RCC 7860 (cell line): ENCODE data around the gene ZAR1.
A peak's percentile ranks its signal among the peaks of the same experiment; 100 is the strongest.
"Not testable (repeated sequence)": the region's sequence is repeated elsewhere in the genome, so short reads cannot be mapped to it uniquely, and the experiment has no call there.

ENCODE experiments used
- DNase-seq: peaks from one replicate; pipeline ENCODE4 v3.0.0-alpha.2; 2015; ENCODE audit warnings: low spot score
- FAIRE-seq: peaks from 2 replicates; lab custom pipeline; 2012; peaks lifted over from hg19 to GRCh38; lab: Jason Lieb, UNC

Gene ZAR1, protein sequence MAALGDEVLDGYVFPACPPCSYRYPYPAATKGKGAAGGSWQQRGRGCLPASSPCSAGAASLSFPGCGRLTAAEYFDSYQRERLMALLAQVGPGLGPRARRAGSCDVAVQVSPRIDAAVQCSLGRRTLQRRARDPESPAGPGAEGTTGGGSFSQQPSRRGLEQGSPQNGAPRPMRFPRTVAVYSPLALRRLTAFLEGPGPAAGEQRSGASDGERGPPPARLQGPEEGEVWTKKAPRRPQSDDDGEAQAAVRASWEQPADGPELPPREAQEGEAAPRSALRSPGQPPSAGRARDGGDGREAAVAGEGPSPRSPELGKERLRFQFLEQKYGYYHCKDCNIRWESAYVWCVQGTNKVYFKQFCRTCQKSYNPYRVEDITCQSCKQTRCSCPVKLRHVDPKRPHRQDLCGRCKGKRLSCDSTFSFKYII

DNA sequence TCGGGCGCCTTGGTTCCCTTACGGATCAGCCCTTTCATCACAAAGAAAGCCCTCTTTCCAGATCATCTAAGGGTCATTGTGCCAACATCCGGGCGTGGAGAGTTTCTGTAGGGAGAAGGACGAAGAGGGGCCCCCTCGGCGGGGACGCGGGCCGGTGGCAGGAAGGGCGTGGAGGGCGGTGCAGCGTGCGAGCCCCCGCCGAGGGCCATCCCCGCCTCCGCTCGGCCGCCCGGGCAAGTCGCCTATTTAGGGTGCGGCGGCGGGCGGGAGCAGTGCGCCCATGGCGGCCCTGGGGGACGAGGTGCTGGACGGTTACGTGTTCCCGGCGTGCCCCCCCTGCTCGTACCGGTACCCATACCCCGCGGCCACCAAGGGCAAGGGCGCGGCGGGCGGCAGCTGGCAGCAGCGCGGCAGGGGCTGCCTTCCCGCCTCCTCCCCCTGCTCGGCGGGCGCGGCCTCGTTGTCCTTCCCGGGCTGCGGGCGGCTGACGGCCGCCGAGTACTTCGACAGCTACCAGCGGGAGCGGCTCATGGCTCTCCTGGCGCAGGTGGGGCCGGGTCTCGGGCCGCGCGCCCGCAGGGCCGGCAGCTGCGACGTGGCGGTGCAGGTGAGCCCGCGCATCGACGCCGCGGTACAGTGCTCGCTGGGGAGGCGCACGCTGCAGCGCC is at the start of gene ZAR1:
ZAR1 (plus strand) TSS at position 241 of the 668 bp plus-strand sequence; CDS start at position 281, 40 bp downstream.
- no peak for FAIRE-seq
- DNase-seq, result no peak

DNA sequence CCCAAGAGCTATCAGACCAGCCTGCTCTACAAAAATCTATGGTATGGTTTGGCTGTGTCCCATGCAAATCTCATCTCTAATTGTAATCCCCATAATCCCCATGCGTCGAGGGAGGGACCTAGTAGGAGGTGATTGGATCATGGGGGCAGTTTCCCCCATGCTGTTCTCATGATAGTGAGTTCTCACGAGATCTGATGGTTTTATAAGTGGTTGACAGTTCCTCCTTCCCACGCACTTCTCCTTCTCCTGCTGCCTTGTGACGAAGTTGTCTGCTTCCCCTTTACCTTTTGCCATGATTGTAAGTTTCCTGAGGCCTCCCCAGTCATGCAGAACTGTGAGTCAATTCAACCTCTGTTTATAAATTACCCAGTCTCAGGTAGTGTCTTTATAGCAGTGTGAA is 49.1 kb upstream of the ZAR1 start:
- FAIRE-seq, DNase-seq: not testable (repeated sequence)

DNA sequence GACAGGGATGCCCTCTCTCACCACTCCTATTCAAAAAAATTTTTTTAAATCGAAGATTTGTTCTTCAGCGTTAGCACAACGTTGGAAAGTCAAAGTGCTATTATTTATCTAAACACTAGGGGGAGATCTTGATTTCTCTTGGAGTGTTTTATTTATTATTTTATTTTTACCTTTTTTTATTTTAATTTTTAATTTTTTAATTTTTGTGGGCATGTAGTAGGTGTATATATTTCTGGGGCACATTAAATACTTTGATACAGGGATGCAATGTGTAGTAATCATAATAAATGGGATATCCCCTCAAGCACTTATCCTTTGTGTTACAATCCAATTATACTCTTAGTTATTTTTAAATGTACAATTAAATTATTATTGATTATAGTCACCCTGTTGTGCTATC is 44.3 kb upstream of the ZAR1 start:
- FAIRE-seq, result peak; percentile 81
- no peak for DNase-seq

DNA sequence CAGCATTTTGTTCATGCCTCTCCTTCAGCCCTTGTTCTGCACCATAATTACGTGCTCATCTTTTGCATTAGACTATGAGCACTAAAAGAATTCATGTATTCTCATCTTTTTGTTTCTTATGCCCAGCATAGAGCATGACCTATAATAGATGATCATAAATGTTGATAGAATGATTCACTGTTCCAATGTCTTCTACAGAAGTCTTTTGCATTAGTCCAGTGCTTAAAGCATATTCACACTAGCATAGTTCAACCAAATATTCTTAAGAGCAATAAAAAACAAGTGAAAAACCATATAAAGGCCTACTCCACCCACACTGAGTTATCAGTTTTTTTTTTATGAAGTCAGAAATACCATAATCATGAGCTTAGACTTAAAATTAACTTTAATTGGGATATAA is 43.4 kb upstream of the ZAR1 start:
- no peak for DNase-seq
- FAIRE-seq, result no peak

DNA sequence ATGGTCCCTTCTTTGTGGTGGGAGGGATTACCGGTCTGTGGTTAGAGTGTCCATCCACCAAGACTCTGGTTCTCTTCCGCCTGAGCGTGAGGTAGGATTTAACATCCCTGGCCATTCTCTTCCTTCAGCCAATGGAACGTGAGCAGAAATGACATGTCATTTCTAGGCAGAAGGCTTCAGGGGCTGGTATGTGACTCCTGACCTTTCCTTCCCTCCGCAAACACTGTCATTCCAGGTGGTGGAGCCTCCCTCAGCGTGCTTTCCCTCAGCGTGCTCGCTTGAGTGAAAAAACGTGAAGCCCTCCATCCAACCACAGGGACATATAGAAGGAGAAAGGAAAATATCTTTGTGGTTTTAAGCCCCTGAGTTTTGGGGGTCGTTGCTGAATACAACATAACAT is 40.9 kb upstream of the ZAR1 start:
- FAIRE-seq (no peak), DNase-seq (no peak)

DNA sequence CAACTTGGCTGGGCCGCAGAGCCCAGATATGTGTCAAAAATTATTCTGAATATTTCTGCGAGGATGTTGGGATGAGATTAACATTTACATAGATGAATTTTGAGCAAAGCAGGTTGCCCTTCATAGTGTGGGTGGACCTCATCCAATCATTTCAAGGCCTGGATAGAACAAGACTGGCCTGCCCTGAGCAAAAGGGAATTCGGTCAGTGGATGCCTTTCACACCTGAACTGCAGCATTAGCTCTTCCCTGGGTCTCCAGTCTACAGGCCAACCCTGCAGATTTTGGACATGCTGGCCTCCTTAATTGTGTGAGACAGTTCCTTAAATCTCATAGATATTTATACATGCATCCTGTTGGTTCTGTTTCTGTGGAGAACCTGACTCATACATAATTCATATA is 39.3 kb upstream of the ZAR1 start:
- DNase-seq (no peak), FAIRE-seq (no peak)

DNA sequence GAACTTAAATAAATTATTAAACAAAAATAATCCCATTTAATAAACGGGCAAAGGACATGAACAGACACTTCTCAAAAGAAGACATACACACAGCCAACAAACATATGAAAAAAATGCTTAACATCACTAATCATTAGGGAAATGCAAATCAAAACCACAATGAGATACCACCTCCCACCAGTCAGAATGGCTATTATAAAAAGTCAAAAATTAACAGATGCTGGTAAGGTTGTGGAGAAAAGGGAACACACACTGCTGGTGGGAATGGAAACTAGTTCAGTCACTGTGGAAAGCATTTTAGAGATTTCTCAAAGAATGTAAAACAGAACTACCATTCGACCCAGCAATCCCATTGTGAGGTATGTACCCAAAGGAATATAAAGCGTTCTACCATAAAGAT is 38.4 kb upstream of the ZAR1 start:
- FAIRE-seq, DNase-seq: not testable (repeated sequence)

DNA sequence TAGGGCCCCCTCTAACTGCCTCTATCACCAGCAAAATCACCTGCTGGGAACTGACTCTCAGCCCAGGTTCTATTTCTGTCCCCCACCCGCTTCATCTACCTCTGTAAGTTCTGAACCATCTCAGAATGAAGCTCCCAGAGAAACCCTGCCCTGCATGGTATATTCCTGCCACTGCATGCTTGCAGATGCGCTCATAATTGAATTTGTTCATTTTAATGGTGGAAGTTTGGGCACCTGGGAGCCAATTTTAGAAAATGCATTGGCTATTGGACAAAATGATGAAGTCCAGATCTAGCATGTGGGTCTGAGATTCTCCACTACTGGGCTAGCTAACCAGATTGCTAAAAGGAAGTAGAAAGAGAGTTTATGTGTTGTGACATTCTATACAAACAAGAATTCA is 35.5 kb upstream of the ZAR1 start:
- DNase-seq, result no peak
- FAIRE-seq, result no peak

DNA sequence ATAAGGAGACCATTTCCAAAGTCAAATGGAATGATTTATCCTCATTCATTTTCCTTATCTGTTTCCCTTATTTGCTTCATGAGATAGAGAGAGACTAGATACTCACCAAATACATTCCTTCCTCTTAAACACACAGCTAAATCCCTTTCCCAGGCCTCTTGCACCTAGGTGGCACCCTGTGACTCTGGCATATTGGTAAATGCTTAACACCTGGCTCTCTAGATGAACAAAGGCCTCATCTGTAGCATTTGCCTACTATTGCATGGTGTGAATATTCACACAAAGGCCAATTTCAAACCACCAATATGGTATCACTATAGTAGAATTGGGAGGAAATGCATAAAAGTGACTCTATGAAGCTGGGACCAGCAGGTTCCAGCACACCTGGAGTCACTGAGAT is 29.1 kb upstream of the ZAR1 start:
- FAIRE-seq, result no peak
- no peak for DNase-seq

DNA sequence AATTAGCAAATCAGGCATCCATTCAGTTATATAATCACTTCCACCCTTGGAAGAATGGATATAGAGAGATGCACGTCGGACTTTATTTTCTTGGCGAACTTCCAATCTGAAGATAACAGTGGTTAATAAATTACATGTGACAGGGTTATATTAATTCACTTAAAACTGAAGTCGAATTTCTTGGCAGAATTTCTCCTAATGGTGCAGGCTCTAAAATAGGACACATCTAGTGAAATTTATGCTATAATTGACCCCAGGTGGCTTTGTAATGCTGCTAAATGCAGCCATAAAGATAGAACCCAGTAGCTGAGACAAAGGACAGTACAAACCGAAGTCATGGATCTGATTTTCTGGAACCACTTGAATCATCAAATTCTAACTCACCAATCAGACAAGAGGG is 27.7 kb upstream of the ZAR1 start:
- no peak for FAIRE-seq

DNA sequence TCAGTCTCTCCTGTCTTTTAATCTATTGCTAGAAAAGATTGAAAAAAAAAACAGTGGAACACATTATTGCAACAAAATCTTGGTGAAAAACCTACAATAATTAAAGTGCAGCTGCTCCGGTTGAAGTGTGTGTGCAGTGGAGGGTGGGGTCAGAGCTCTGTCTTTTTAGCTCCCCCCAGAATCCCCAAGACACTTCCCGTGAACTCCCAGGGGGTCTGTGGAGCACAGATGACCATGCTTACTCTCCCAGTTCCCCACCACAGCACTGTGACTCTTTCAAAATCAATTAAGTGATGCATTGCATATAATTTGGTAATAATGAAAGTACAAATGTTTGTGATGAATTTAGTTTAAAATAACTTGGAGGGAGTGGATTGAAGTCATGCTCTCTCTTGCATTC is 22.6 kb upstream of the ZAR1 start:
- no peak for DNase-seq
- FAIRE-seq, result no peak

More for the DNA sequence above, 27.7 kb upstream of the ZAR1 start:
- DNase-seq, result no peak

DNA sequence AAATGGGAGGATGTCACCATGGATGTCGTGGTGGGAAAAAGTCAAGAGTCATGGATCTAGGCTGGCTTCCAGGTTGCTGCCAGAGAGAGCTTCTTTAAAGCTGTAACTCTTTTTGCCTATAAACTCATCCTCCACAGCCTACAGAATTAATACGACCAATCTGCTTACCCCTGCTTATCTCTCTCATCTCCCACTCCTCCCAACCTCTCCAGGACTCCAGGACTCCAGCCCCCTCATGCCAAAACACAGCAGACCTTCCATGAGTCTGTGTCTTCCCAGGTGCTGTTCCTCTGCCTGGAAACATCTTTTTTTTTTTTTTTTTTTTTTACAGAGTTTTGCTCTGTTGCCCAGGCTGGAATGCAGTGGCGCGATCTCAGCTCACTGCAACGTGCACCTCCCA is 22.2 kb upstream of the ZAR1 start:
- DNase-seq (no peak), FAIRE-seq (no peak)

DNA sequence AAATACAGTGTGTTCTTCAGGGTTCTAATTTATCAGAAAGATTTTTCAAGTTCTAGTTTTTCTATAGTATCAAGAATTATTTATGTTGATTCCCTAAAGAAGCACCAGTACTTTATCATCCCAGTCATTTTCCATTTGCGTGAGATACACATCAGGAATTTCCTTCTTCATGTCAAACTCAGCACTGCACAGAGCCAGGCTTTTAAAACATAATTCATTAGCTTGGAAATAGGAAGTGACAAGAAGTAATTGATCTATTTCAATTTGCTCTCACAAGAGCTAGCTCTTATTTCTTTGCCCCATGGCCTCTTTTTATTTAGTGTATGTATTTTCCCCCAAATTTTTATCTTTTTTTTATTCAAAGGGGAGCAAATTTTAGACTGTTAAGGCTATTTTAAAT is 19.9 kb upstream of the ZAR1 start:
- FAIRE-seq (no peak), DNase-seq (no peak)

DNA sequence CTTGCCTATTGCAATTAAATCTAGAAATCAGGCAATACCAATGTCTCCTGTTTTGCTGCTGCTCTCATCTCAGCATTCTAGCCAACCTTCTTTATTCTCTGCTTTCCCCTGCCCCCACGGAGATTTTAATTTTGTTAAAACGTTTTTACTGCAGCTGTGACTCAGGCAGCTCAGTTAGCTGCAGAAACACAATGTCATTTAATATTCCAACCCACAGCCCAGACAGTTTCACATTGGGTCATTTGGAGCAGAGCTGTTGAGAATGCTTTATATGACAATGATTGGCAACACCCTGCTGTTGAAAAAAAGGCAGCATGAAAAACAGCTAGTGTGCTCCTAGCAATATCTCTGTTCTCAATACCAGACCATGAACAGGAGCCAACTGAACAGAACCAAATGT is 19.5 kb upstream of the ZAR1 start:
- FAIRE-seq, result no peak

DNA sequence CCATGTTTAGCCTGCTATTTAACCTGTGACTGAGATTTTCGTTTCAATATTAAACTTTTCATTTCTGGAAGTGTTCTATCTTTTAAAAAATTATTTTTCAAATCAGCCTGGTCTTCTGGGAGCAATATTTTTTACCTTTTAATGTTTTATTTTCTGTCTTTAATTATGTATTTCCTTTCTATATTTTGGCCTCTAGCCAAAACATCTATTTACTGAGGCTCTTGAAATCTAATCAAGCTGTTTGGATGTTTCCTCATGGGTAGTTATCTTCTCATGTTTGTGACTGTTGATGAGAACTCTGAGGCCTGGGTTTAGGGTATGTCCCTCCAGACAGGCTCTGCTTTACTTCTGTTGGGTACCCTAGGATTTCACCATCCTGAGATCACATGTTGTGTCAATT is 17.3 kb upstream of the ZAR1 start:
- FAIRE-seq, result no peak
- DNase-seq, result no peak

More for the DNA sequence above, 19.5 kb upstream of the ZAR1 start:
- DNase-seq, result no peak

DNA sequence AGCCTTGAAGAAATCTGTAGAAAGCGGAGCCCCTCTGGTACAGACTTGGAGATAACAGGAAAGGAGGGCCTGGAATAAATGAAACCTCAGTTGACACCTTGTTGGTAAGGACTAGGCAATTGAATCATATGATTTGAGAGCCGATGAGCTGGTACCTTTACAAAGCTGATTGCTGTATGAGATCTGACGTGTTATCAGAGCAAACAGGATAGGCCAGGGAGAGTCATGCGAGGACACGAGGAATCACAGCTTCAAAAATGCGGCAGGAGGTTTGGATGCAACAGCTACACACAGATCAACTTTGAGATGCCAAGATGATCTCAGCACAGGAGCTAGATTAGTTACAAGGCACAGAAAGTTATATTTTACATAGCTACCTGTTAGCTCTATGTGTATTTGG is 14.3 kb upstream of the ZAR1 start:
- DNase-seq, result no peak
- FAIRE-seq, result no peak

DNA sequence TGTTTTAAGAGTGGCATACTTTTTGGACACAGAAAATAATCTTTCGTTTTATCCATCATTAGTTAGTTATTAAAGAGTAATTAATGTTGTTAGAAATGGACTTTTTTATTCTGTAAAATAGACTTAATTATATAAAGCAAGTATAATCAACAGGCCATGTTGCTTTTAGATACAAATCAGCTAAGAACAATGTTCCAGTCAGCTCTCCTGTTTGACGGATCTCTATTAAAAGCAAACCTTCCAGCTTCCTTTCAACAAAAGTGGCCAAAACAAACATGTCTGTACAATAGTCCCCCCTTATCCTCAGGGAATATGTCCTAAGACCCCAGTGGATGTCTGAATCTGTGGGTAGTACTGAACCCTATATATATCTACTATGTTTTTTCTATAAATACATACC is 11.8 kb upstream of the ZAR1 start:
- no peak for FAIRE-seq
- DNase-seq, result no peak

DNA sequence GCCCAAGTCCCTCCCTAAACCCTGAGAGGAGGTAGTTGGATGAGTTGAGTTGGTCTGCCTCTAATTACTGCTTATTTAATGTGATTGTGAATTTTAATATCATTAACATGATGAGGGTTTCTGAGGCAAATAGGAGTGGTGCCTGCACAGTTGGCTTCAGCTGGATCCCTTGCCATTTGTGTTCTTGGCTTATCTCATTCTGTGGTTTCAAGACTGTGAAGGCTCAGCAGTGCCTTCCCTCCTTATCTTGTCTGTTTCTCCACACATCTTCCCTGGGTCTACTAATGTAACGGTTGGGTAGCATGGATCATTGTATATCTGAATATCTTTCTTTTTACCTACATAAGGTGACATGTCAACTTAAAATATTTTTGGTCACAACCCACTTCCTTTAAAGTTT is 8.5 kb upstream of the ZAR1 start:
- no peak for FAIRE-seq
- DNase-seq, result no peak

DNA sequence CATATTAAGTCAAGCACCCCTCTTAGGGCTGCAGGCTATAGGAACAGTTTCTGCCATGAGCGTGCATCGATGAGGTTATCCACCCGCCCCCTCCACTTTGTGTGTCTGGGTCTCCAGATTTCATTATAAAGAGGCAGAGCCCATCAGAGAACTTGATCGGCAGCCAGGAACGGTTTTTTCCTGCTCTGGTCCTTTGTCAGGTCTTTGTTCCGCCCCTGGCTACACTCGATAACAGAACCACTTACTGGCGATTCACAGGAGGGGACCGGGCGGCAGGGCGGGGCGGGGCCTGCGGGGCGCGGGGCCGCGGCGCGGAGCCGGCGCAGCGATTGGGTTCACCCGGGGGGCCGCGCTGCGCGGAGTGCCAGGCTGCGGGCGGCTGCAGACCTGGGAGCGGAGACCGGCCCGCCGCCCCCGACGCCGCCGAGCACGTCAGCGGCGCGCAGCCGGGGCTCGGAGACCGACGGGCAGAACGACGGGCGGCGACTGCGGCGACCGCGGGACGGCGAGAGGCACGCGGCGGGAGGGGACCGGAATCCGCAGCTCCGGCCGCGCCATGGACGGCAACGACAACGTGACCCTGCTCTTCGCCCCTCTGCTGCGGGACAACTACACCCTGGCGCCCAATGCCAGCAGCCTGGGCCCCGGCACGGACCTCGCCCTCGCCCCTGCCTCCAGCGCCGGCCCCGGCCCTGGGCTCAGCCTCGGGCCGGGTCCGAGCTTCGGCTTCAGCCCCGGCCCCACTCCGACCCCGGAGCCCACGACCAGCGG is 6.9 kb upstream of the ZAR1 start, which contains the start of gene SLC10A4:
SLC10A4 (plus strand) TSS at position 338 of the 771 bp plus-strand sequence; CDS start at position 557, 219 bp downstream.
- FAIRE-seq (no peak), DNase-seq (no peak)

DNA sequence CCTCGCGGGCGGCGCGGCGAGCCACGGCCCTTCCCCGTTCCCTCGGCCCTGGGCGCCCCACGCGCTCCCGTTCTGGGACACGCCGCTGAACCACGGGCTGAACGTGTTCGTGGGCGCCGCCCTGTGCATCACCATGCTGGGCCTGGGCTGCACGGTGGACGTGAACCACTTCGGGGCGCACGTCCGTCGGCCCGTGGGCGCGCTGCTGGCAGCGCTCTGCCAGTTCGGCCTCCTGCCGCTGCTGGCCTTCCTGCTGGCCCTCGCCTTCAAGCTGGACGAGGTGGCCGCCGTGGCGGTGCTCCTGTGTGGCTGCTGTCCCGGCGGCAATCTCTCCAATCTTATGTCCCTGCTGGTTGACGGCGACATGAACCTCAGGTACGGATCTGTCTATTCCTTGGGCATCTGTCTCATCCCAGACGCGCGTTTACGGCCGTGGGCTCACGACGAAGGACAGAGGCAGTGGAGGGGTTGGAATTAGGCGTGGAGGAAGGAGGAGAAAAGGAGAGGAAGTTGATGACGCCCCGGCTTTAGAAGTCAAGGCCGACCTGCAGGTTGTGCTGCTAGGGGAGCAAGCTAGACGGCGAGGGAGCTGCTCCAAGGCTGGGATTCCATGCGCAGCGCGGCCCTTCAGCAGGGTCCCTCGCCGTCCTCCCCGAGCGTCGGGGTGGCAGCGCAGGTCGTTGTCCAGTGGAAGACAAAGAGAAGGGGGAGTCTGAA is 6.1 kb upstream of the ZAR1 start:
- FAIRE-seq, result no peak
- DNase-seq, result no peak
